Neural cell (in vitro differentiated cells): ENCODE results near the gene PLAC8. TPM values are rescaled to one million over a fixed set of nuclear protein-coding genes. Genes with fewer than 3 reads are reported as not detected.

ENCODE experiments used
- H2AFZ ChIP-seq: fragments of 200-600, 300-800 bp; sonication (generic), shearing (Covaris generic); 2 replicates; pipeline ENCODE4 v1.6.0; 2014; ENCODE audit warnings: low read depth, mild to moderate bottlenecking, antibody characterized with exemption, low read length, moderate library complexity
- H3F3A ChIP-seq: fragments of 200-600 bp; shearing (Covaris generic); 2 replicates; pipeline ENCODE4 v1.6.1; 2016; ENCODE audit warnings: mild to moderate bottlenecking, moderate library complexity, mixed read lengths, antibody characterized with exemption, low read length; ENCODE audit not compliant: insufficient read depth, poor library complexity, severe bottlenecking
- H3K27ac ChIP-seq: fragments of 200-600, 300-800 bp; sonication (generic), shearing (Covaris generic); 2 replicates; pipeline ENCODE4 v1.5.1; 2014; ENCODE audit warnings: mild to moderate bottlenecking, low read length, moderate library complexity
- H3K27me3 ChIP-seq: fragments of 300-800, 200-600 bp; sonication (generic), shearing (Covaris generic); 2 replicates; pipeline ENCODE4 v1.6.0; 2014; ENCODE audit warnings: mild to moderate bottlenecking, low read depth, low read length, moderate library complexity; ENCODE audit not compliant: insufficient read depth
- H3K36me3 ChIP-seq: fragments of 300-800, 200-600 bp; sonication (generic), shearing (Covaris generic); 2 replicates; pipeline ENCODE4 v1.5.1; 2014; ENCODE audit warnings: mild to moderate bottlenecking, antibody characterized with exemption, low read length, moderate library complexity; ENCODE audit not compliant: insufficient read depth
- H3K4me2 ChIP-seq: fragments of 300-800, 200-600 bp; sonication (generic), shearing (Covaris generic); 2 replicates; pipeline ENCODE4 v1.6.0; 2014; ENCODE audit warnings: mild to moderate bottlenecking, low read length
- H3K4me3 ChIP-seq: fragments of 300-800, 200-600 bp; sonication (generic), shearing (Covaris generic); 2 replicates; pipeline ENCODE4 v1.5.1; 2014; ENCODE audit warnings: mild to moderate bottlenecking, low read length, moderate library complexity
- H3K79me2 ChIP-seq: fragments of 200-600 bp; shearing (Covaris generic); replicated peaks from 2 replicates; pipeline ENCODE4 v1.6.0; 2014; ENCODE audit warnings: mild to moderate bottlenecking, low read length, moderate library complexity; ENCODE audit not compliant: insufficient read depth
- H3K9ac ChIP-seq: fragments of 300-800, 200-600 bp; sonication (generic), shearing (Covaris generic); 2 replicates; pipeline ENCODE4 v1.6.1; 2016; ENCODE audit warnings: mild to moderate bottlenecking, low read length, mixed read lengths
- H3K9me2 ChIP-seq: fragments of 200-600 bp; shearing (Covaris generic); 2 replicates; pipeline ENCODE4 v1.6.1; 2016; ENCODE audit warnings: mild to moderate bottlenecking, low read length, mixed read lengths; ENCODE audit not compliant: insufficient read depth
- H3K9me3 ChIP-seq: fragments of 200-600, 300-800 bp; sonication (generic), shearing (Covaris generic); 2 replicates; pipeline ENCODE4 v1.6.1; 2016; ENCODE audit warnings: mild to moderate bottlenecking, mixed run types, low read length, moderate library complexity, mixed read lengths
- H4K20me1 ChIP-seq: fragments of 200-600 bp; shearing (Covaris generic); 2 replicates; pipeline ENCODE4 v1.6.1; 2016; ENCODE audit warnings: mild to moderate bottlenecking, mixed run types; ENCODE audit not compliant: insufficient read depth
- EP300 ChIP-seq: fragments of 450-650 bp; conservative IDR thresholded peaks from 2 replicates; pipeline ENCODE4 v1.6.1; 2014; ENCODE audit warnings: antibody characterized with exemption, mild to moderate bottlenecking, moderate library complexity; ENCODE audit not compliant: poor library complexity, severe bottlenecking
- EZH2 ChIP-seq: fragments of 200-600, 300-800 bp; shearing (Covaris generic), sonication (generic); IDR thresholded peaks from 2 replicates; pipeline ENCODE4 v1.6.1; 2014; ENCODE audit warnings: antibody characterized with exemption, low read length, borderline replicate concordance, mild to moderate bottlenecking; ENCODE audit not compliant: insufficient read depth, poor library complexity, severe bottlenecking
- MXI1 ChIP-seq: fragments of 450-650 bp; conservative IDR thresholded peaks from 2 replicates; pipeline ENCODE4 v1.6.1; 2014; ENCODE audit warnings: antibody characterized with exemption, mild to moderate bottlenecking; ENCODE audit not compliant: poor library complexity, severe bottlenecking
- POLR2AphosphoS5 ChIP-seq: IDR thresholded peaks from 2 replicates; pipeline ENCODE4 v1.6.1; 2012
- RAD21 ChIP-seq: fragments of 450-650 bp; conservative IDR thresholded peaks from 2 replicates; pipeline ENCODE4 v1.6.1; 2014; ENCODE audit warnings: antibody characterized with exemption, mild to moderate bottlenecking, moderate library complexity
- SMC3 ChIP-seq: fragments of 450-650 bp; conservative IDR thresholded peaks from 2 replicates; pipeline ENCODE4 v1.6.1; 2014; ENCODE audit warnings: antibody characterized with exemption, mild to moderate bottlenecking, moderate library complexity; ENCODE audit not compliant: poor library complexity
- TAF1 ChIP-seq: IDR thresholded peaks from 2 replicates; pipeline ENCODE4 v1.6.1; 2012; ENCODE audit warnings: low read depth
- polyA plus RNA-seq: library from polyadenylated mRNA; depleted of rRNA; stranded (reverse); fragments of >200 nt; gene quantifications from 2 replicates; pipeline ENCODE4 v1.2.3, GENCODE V29; 2014
- TF ChIP-seq, protein P1 (sequence below): fragments of 450-650 bp; IDR thresholded peaks from 2 replicates; pipeline ENCODE4 v1.5.1; 2014; ENCODE audit warnings: antibody characterized with exemption, mild to moderate bottlenecking, moderate library complexity; ENCODE audit not compliant: poor library complexity, severe bottlenecking
- TF ChIP-seq, protein P2 (sequence below): IDR thresholded peaks from 2 replicates; pipeline ENCODE4 v1.6.1; 2012; ENCODE audit warnings: borderline replicate concordance

The PLAC8 gene
- polyA plus RNA-seq, 1 donor from 2014 or later = not detected

DNA sequence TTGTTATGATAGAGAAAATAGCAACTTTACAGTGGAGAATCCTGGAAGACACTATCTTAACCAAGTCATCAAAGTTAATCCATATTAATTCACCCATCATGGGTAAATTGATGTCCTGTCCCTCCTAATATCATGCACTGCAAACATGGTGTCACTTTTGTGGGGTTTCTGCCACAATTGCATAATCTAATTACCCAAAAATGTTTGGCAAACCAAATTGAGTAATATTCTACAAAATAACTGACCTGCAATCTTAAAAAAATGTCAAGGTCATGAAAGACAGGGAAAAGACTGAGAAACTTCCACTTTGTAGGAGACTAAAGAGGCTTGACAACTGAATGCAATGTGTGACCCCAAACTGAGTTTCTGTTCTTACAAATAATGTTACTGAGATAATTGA, 37.1 kb upstream of the PLAC8 start:
- Histone ChIP-seq H2AFZ (no peak overlapping the region), H3K9me2 (no peaks in the 10 kb centered on the region), H3F3A (no peaks in the 10 kb centered on the region), H3K27me3 (no peaks in the 10 kb centered on the region), H3K4me3 (no peak overlapping the region), H3K4me2 (no peak overlapping the region), H3K9me3 (no peaks in the 10 kb centered on the region), H3K79me2 (no peaks in the 10 kb centered on the region), H3K27ac (no peak overlapping the region), H4K20me1 (no peaks in the 10 kb centered on the region), H3K36me3 (no peaks in the 10 kb centered on the region), H3K9ac (no peak overlapping the region)
- TF ChIP-seq, protein P1, sequence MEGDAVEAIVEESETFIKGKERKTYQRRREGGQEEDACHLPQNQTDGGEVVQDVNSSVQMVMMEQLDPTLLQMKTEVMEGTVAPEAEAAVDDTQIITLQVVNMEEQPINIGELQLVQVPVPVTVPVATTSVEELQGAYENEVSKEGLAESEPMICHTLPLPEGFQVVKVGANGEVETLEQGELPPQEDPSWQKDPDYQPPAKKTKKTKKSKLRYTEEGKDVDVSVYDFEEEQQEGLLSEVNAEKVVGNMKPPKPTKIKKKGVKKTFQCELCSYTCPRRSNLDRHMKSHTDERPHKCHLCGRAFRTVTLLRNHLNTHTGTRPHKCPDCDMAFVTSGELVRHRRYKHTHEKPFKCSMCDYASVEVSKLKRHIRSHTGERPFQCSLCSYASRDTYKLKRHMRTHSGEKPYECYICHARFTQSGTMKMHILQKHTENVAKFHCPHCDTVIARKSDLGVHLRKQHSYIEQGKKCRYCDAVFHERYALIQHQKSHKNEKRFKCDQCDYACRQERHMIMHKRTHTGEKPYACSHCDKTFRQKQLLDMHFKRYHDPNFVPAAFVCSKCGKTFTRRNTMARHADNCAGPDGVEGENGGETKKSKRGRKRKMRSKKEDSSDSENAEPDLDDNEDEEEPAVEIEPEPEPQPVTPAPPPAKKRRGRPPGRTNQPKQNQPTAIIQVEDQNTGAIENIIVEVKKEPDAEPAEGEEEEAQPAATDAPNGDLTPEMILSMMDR = no peak
- TF ChIP-seq TAF1 = no peak
- no peak for TF ChIP-seq EZH2
- no peak for TF ChIP-seq RAD21
- TF ChIP-seq SMC3 = no peak
- no peak for TF ChIP-seq POLR2AphosphoS5
- TF ChIP-seq MXI1 = no peak
- TF ChIP-seq, protein P2, sequence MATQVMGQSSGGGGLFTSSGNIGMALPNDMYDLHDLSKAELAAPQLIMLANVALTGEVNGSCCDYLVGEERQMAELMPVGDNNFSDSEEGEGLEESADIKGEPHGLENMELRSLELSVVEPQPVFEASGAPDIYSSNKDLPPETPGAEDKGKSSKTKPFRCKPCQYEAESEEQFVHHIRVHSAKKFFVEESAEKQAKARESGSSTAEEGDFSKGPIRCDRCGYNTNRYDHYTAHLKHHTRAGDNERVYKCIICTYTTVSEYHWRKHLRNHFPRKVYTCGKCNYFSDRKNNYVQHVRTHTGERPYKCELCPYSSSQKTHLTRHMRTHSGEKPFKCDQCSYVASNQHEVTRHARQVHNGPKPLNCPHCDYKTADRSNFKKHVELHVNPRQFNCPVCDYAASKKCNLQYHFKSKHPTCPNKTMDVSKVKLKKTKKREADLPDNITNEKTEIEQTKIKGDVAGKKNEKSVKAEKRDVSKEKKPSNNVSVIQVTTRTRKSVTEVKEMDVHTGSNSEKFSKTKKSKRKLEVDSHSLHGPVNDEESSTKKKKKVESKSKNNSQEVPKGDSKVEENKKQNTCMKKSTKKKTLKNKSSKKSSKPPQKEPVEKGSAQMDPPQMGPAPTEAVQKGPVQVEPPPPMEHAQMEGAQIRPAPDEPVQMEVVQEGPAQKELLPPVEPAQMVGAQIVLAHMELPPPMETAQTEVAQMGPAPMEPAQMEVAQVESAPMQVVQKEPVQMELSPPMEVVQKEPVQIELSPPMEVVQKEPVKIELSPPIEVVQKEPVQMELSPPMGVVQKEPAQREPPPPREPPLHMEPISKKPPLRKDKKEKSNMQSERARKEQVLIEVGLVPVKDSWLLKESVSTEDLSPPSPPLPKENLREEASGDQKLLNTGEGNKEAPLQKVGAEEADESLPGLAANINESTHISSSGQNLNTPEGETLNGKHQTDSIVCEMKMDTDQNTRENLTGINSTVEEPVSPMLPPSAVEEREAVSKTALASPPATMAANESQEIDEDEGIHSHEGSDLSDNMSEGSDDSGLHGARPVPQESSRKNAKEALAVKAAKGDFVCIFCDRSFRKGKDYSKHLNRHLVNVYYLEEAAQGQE = no peak
- TF ChIP-seq EP300 = no peak

DNA sequence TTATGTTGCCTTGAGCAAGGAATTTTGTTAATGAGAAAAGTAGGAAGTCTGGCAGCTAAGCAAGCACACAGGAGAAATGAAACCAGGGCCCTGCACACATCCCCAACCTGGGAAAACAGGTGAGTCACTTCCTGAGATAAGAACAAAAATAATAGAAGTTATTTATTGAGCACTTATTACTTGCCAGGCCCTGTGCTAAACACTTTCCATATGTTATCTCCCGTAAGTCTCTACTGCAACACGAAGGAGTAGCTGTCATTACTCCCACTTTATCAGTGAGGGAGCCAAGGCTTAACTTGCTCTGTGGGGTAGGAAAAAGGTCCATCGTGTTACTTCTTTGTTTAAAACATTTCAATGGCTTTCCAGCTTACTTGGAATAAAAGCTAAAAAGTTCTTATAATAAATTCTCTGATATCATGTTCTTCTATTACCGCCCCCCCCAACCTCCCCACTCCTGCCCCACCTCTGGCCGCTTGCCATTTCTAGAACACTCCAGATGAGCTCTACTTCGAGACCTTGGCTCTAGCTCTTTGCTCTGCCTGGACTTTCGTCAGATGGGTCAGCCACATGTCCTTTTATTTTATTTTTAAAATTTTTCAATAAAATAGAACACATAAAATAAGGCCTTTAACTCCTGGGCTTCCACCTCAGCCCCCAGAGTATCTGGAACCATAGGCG, 36.3 kb upstream of the PLAC8 start:
- H3K4me2 ChIP-seq = no peak overlapping the region
- H2AFZ ChIP-seq = no peak overlapping the region
- H3F3A ChIP-seq = no peaks in the 10 kb centered on the region
- H3K36me3 ChIP-seq = no peaks in the 10 kb centered on the region
- H3K9ac ChIP-seq = no peak overlapping the region
- no peak for TF ChIP-seq MXI1
- no peak for TF ChIP-seq EP300
- TF ChIP-seq, protein P1 = no peak
- TF ChIP-seq SMC3 = no peak
- no peaks in the 10 kb centered on the region for H3K27me3 ChIP-seq
- no peak overlapping the region for H3K27ac ChIP-seq
- H3K9me3 ChIP-seq = no peaks in the 10 kb centered on the region
- no peaks in the 10 kb centered on the region for H3K9me2 ChIP-seq
- no peak overlapping the region for H3K4me3 ChIP-seq
- H4K20me1 ChIP-seq = no peaks in the 10 kb centered on the region
- no peaks in the 10 kb centered on the region for H3K79me2 ChIP-seq
